Stimulated activated CD8-positive, alpha-beta memory T cell treated with anti-CD3 and anti-CD28 coated beads, Interleukin-12 subunit alpha, Interleukin-12 subunit beta, amount 100 ng/mL, for 1 hour (primary cell): ENCODE results near the gene SIRT7.
"Not testable (repeated sequence)": the region's sequence is repeated elsewhere in the genome, so short reads cannot be mapped to it uniquely, and the experiment has no call there.

Experiments
- DNase-seq: peaks from one replicate; pipeline ENCODE4 v3.0.0-alpha.2; 2020; ENCODE audit warnings: low read depth

SIRT7 gene

DNA sequence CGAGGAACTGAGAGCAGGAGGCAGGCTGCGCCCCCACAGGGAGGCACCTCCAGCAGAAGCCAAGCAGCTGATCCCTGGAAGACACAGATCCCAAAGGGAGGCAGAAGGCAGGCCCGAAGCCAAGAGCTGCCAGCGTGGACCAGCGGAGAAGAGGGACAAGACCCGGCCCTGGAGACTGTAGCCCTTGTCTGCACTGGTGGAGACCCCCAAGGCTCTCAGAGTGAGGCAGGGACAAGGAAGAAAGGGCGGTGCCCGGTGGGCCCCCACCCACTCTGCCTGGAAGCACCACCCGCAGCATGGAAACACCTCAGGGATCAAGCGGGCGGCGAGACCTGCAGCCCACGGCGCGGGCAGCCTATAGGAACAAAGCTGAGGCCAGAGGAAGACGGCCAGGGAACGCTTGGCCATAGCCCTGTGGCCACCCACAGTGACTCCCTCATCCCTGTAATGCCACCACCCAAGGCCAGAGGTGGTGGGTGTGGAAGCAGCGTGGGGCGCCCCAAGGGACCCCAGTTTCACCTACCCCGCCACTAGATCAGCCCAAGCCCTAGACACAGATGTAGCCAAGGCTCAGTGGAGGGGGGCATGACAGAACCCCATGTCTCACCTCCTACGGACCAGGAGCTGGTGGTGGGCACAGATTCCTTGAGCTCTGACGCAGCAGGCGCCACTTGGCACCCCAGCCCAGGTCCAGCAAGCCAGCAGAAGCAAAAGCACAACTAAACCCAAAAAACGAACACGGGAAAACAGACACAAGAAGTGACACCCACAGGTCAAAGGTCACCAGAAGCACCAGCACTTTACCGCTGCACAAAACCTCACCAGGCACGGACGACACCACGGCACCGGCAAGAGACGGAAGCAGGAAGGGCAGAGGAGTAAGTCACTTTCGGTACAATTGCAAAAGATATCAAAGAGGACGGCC, 2.9 kb upstream of the SIRT7 start:
- no peak for DNase-seq

DNA sequence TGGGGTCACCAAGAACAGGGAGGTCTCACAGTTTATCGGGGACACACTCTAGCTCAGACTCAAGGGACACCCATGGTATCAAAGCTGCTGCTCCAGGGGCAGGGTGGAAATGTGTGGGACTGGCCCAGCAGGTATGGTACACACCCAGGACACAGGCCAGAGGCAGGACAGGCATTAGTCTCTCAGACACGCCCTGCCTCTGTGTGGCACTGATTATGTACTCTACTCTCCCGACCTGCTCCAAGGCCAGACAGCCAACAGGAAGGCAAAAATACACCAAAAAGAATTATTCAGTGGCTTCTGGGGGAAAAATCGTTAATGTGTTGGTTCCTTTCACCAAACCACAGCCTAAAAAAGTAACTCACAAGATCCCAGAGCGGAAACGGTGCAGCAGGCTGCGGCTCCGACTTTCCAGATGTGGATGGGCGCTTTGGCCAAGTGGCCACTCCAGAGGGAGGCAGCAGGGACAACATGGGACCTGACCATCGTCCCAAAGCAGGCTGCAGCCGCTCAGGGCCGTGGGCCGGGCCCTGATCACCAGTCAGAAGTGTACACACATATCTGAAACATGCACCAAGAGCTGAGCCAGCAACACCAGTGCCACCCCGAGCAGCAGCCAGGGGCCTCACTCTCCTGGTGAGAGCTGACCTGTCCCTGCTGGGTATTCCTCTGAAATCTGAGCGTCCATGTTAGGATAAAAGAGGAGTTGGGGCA, 1.0 kb upstream of the SIRT7 start:
- DNase-seq, result no peak

DNA sequence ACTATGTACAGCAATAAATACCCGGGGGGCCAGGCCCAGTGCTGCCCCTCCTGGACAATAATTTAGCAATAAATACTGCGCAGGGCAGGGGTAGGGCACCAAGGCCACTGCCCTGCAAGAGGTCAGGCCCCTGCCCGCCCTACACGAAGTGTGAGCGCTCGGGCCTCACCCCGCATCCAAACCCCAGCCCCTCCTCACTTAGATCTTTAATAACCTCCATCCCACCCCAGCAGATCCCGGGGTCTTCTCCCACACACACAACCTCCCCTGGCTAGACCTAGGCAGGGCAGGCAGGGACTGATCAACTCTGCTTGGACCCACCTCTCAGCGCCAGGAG, 325 bp upstream of the SIRT7 start:
- not testable (repeated sequence) for DNase-seq

DNA sequence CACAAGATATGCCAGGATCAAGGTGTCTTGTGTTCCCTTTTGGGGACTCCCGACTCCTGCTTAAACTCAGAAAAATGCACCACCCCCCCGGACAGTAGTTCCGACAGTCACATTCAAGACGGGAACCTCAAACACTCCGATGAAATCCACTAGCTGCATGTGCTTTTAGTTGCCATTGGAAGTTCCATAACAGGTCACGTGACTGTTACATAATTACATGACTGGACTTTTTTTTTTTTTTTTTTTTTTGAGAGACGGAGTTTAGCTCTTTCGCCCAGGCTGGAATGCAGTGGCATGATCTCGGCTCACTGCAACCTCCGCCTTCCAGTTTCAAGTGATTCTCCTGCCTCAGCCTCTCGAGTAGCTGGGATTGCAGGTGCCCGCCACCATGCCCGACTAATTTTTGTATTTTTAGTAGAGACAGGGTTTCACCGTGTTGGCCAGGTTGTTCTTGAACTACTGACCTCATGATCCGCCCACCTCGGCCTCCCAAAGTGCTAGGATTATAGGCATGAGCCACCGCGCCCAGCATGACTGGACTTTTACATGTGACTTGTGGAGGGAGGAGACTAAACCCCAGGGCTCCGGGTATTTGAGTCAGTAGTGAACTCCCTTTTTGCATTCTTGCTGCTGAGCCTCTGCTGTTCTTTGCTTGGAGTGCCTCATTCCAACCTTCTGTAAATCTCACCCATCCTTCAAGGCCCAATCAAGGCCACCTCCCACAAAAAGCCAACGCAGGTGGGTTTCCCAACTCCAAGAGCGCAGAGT, 1.6 kb downstream of the SIRT7 start:
- no peak for DNase-seq

DNA sequence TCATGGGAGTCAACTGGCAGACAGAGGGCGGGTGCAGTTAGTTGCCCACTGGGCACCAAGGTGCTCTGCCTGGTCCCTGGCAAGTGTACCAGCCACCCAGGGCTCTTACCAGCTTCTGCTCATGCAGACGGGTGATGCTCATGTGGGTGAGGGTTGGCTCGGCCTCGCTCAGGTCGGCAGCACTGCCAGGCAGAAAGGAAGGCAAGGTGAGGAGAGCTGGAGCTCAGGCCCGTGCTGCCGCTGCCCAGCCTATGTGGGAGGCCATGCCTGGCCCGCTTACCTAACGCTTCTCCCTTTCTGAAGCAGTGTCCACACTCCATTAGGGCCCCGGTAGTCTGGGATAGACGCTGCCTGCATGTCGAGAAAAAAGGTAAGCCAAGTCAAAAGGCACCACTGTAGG, 2.6 kb downstream of the SIRT7 start:
- DNase-seq, result no peak

DNA sequence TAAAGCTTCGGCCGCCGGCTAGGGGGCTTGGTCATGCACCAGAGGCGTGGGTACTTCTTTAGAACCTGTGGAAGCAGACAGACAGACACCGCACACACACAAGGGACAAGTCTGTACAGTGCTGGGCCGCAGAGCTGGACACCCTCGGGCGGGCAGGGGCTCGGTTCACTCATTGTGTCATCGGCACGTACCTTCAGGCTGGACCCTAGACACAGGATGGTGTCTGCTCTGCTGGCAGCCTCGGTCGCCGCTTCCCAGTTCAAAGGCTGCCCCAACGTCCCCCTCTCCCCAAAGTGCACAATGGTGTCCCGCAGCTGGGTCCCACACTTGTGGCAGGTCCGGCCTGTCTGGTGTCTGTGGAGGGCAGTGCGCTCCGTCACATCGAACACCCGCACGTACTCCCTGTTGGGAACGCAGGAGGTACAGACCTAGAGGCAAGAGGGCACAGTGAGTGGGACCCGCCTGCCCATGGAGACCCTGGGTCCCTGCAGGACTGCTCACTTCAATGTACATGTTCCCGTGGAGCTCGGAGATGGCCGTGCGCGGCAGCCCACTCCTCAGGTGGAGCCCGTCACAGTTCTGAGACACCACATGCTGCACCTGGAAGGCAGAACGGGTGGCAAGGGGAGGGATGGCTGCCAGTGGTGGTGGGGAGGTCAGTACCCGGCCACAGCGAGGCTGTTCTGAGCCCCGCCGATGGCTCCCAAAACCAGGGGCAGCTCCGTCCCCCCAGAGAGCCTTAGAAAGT, 3.7 kb downstream of the SIRT7 start:
- DNase-seq, result no peak

DNA sequence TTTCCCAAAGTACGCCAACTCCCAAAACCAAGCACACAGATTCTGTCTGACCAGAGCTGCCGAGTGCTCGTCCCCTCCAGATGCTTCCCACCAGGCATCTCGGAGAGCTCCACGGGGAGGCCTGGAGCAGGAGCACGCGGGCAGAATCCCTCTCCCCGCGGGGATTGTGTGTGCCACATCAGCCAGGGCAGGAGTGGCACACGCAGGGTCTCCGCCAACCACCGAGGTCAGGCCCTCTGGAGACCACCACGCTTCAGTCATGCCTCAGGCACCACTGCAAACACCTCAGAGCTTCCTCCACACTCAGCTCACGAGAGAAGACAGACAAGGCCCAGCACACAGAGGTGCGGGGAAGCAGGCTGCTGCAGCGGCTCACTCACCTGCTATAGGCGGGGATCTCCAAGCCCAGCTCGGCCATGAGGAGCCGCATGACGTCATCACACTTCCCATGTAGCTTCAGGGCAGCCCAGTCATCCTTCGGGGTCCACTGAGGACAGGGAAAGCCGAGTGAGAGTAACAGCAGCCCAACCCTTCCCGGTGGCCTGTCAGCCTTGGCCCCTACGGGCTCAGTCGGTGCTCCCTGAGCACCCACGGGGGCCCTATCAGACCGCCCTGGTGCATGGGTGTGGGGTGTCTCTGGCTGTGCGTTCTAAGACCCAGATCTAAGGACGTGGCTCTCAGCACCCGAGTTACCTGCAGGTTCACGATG, 4.4 kb downstream of the SIRT7 start:
- no peak for DNase-seq

DNA sequence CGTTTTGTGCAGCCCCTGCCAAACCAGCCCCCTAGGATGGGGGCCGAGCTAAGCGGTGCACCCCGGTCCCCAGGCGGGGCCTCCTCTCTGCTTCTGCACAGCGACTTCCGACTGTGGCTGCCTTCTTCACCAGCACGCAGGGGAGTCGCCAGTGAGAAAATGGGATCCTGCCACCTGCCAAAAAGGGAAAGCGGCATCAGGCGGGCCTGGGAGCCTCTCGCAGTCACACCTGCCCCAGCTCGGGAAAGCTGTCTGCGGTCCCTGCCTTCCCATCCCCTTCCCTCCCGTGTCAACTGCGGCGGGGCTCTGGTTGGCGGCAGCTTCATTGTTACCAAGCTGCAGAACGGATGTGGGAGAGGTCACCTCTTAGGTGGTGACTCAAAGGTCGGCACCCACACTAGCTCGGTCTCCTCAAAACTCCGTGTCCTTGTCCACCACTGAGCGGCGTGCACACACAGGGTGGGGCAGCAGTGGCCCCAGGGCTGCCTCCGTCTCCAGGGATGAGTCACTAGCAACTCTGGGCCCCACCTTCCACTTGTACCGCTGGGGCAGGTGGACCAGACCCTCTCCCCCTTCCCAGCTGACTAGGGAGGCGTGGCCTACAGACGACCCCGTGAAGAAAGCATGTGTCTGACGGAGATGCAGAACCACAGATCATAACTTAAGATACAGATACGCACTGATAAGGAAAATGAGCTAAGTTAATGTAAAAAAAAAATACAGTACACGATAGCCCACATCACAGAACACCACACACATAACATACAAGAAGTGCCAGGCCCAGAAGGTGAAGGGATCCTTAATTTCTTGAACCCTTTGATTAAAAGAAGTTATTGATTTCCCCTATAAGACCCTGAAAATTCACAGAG, 5.3 kb downstream of the SIRT7 start:
- DNase-seq, result no peak

DNA sequence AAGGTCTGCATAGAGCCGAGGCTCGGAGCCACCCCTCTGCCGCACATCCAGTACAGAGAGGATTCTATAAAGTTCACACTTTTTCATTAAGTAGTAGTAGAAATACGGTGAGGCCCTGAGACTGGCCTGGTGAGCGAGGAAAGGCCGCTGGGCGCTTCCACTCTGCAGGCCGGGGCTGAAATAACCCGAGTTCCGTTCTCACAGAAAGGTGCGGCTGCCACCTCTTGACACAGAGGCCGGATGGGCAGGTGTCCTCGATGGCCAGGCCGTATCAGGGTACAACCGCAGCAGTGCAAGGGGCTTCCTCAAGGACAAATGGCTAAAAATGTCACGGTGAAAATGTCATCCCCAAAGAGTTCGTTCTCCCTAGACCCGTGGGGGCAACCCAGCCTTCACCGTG, 6.0 kb downstream of the SIRT7 start:
- DNase-seq, result no peak

DNA sequence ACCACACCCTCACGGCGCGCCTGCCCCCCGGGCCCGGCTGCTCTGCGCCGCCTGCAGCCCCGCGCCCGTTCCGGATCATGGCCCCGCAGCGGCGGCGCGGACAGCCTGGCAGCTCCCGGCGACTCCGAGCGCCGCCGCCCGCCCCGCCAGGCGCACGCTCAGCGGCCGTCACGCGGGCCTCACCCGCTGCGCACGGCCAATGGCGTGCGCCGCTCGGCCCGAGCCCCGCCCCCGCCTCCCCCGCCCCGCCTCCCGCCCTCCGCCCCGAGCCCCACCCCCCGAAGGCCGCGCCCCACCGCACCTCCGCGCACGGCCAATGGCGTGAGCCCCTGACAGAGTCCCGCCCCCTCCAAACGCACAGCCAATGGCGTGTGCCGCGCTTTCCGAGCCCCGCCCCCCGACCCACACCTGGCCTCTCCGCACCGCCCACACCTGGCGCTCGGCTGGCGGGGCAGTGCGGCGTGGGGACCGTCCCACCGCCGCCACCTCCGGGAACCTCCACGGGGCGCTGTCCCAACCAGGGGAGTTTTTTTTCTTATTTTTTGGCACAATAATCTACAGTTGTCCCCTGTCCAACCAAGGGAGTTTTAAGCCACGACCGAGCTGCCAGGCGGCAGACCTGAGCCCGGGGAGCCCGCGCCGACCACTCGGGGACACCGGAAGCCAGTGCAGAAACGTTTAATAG, 6.6 kb downstream of the SIRT7 start, which contains the start of gene PCYT2:
Gene PCYT2, minus strand, starts transcription at position 123 of the 685 bp plus-strand sequence. Its CDS starts 44 bp downstream, at position 79.
- peak; percentile 90 for DNase-seq

DNA sequence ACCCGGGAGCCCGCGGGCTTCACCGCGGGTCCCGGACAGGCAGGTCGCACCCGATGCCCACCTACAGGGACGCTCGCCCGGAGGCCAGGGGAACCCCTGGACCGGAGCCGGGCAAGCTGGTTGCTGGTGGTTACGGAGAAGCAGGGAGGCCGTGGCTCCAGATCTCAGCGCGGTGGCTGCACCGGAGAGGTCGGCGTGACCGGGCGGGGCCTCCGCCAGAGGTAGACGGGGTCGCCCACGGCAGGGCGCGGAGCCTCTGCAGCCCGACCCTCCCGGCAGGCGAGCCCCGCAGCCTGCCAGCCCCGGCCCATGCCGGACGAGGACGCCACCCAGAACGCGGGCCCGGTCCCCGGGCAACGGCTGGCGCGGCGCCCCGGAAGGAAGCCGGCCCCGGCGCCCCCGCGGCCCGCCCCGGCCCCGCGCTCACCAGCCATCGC, 7.1 kb downstream of the SIRT7 start:
- no peak for DNase-seq

DNA sequence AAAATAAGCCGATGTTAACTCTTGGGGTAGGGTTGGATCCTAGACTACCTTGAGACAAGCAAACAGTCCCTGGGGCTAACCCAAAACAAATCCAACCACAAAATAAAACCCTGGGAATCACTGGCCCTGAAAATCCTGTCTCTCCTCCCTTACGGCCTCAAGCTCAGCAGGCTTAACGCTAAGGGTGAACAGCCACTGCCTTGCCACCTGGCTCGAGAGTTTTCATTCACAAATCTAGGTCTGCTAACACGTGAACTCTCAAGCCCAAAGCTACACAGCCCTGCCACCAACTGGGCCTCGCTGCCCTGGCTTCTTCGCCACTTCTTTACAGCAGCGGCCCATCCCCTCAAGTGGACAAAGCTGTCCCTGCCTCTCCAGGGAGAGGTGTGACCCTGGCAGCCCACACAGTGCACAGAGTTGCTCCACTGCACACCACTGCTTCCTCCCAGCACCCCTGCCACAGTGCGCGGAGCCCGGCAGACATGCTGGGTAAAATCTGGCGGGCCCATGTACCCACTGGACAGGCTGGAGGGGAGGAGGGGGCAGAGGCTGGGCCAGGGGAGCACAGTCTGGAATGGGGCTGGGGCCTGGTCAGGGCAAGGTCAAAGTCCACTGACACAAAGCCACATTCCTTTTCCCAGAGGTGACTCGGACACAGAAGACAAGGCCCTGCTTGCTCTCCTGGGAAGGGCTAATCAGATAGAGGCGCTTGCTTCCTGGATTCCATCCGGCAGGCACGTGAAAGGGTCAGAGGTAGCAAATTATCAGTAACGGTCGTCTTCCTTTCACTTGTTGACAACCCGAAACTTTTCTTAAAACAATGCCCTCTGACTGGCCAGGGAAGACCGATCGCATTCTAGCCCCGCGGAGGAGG, 7.8 kb downstream of the SIRT7 start:
- DNase-seq, result no peak

DNA sequence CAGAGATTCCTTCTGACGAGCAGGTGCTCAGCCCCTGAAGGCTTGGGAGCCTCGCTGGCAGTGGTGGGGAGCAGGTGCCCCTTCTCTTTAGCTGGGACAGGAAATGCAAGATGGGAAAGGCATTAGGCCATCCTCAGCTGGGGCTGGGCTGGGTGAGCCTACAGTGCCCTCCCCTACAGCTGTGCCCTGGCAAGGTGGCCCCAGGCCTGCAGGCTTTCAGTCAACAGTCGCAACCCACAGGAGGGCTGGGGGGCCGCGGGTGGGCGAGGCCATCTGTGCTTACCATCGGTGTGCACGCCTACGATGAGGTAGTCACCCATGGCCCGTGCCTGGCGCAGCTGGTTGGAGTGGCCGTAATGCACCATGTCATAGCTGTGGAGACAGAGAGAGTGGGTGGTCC, 8.7 kb downstream of the SIRT7 start:
- no peak for DNase-seq

DNA sequence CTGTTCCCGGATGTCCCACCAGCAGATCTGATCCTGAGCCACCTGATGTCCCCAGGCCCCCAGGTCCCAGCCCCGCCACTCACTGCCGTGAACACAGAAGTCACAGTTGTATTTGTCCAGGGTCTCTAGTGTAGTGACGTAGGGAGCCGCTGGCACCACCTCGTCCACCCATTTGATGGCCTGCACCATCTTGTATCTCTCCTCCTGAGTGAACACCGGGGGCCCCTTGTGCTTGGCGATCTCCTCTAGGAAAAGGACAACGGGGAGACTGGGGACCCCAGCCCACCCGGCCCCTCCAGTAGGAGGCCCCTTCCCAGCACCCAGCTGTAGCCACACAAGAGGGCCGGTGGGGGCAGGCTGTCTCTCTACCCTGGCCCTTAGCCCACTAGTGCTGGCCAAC, 9.2 kb downstream of the SIRT7 start:
- DNase-seq, result no peak

DNA sequence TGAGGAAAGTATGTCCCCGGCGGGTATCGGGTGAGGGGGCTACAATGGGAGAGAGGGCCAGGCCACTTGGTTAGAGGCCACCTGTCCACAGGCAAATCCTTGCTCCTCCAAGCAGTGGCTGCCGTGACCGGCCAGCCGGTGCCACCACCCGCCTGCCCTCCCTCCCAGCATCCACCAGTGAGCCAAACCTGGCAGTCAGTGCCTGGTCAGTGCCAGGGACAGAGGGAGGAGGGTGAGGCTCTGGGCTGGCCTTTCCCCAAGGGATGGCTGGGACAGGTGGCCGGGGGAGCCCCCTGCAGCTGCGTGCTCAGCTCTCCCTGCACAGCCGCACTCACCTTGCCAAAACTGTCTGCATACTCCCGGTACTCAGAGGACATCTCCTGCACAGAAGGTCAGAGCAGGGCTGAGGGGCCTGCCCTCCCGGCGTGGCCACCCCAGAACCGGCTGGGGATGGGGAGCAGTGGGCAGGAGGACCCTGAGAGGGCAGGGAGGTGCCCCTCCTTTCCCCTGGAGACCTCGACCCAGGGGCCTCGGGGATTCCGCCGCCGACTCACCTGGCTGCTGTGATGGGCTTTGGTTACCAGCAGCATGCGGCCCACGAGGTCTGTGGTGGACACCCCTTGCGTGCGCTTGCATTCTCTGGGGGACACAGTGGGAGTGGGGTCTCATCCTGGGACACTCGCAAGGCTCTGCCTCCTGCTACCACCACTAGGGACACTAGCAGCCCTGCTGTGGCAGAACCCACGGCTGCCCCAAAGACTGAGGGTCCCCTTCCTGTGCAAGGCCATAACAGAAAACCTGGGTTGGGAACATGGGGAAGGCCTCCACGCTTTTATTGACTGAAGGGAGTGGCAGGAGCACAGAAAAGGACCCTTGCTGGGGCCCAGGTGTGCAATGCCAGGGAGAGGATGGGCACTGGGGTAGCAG, 10.5 kb downstream of the SIRT7 start:
- no peak for DNase-seq

DNA sequence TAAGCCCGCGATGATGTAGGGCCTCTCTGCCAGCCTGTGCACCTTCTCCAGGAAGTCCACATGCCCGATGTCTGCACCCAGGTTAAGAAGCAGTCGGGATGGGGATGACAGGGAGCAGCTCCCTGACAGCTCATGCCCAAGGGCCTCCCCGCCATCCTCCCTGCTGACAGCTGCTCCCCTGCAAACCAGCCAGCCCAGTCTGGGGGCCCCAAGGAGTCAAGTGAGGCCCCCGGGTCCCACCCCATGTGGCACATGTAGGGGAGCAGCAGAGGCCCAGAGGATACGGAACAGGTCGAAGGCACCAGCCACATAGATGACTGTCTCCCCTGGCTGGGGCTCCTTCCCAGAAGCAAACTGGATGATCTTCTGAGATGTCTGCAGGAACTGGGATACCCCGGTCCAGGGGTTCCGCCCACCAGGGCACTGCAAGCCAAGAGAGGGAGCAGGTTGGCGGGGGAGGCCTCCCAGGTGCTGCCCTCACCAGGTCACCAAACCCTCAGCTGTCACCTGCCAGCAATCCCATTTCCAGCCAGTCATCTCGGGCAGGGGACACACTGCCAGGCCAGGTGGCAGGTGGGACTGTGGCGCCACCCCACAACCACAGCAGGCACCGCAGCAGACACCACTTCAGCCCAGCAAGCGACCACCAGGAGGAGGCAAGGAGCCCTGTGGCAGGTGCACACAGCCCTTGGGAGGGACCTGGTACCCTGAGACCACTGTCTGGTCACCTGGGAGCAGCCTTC, 11.3 kb downstream of the SIRT7 start:
- DNase-seq, result no peak

DNA sequence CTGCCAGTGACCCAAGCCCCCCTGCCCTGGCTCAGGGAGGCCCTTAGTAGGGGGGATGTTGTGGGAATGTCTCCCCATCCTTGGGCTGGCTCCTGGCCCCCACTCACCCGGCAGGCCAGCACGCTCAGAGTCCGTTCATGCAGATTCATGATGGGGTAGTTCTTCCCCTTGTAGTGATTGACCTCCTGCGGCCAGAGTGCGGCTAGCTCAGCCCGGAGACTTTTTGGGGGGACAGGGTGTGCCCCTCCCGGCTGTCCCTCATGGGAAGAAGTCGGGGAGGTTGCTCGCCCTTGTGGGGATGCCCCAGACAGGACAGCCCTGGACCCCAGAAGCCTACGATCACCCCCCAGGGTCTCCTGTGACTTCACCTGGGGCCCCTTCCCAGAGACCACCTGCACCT, 12.0 kb downstream of the SIRT7 start:
- DNase-seq, result no peak
